Natural killer cell (primary cell): ENCODE results near the gene VPS37D. TPM values are rescaled to one million over a fixed set of nuclear protein-coding genes. Genes with fewer than 3 reads are reported as not detected.

Experiments
- ATAC-seq, 3 donors: fragments of 150-1000 bp in 2 of 3; fragments of 200-7000 bp in 1 of 3; cut with Tn5 transposase; 1 replicate in 1 of 3; 2 replicates in 2 of 3; pipeline ENCODE4 v1.10.0; 2021; ENCODE audit warnings: mild to moderate bottlenecking in 2 of 3, moderate library complexity in 2 of 3
- DNase-seq, 2 donors: peaks; one replicate each; pipeline versions ENCODE4 v3.0.0 to v3.0.0-alpha.2; 2013 to 2021; ENCODE audit warnings: mixed read lengths in 1 of 2
- H3K27ac ChIP-seq: one replicate; pipeline ENCODE4 v1.5.1; 2013; ENCODE audit warnings: mild to moderate bottlenecking, low read length
- H3K27me3 ChIP-seq: one replicate; pipeline ENCODE4 v1.6.1; 2013; ENCODE audit warnings: low read length; ENCODE audit not compliant: control insufficient read depth, insufficient read depth
- H3K36me3 ChIP-seq: one replicate; pipeline ENCODE4 v1.6.1; 2013; ENCODE audit warnings: low read length; ENCODE audit not compliant: control insufficient read depth, insufficient read depth
- H3K4me1 ChIP-seq: one replicate; pipeline ENCODE4 v1.6.1; 2013; ENCODE audit warnings: low read length; ENCODE audit not compliant: control insufficient read depth, insufficient read depth
- H3K4me3 ChIP-seq: one replicate; pipeline ENCODE4 v1.5.1; 2013; ENCODE audit warnings: low read length
- H3K9me3 ChIP-seq: one replicate; pipeline ENCODE4 v1.6.1; 2013; ENCODE audit warnings: low read length; ENCODE audit not compliant: control insufficient read depth, insufficient read depth
- H3K27ac Mint-ChIP-seq, 2 donors: one replicate each; pipeline ENCODE4 v1.8.0; 2022; ENCODE audit warnings: mild to moderate bottlenecking in 2 of 2, mixed read lengths in 2 of 2, moderate library complexity in 1 of 2
- H3K27me3 Mint-ChIP-seq, 2 donors: one replicate each; pipeline ENCODE4 v1.8.0; 2022; ENCODE audit warnings: low read depth in 2 of 2, mixed read lengths in 2 of 2
- H3K36me3 Mint-ChIP-seq: one replicate; pipeline ENCODE4 v1.8.0; 2022; ENCODE audit warnings: mixed read lengths
- H3K4me1 Mint-ChIP-seq, 2 donors: one replicate each; pipeline ENCODE4 v1.8.0; 2022; ENCODE audit warnings: mixed read lengths in 2 of 2
- H3K4me3 Mint-ChIP-seq: one replicate; pipeline ENCODE4 v1.8.0; 2022; ENCODE audit warnings: mild to moderate bottlenecking, moderate library complexity, mixed read lengths
- H3K9me3 Mint-ChIP-seq, 2 donors: one replicate each; pipeline ENCODE4 v1.8.0; 2022; ENCODE audit warnings: mixed read lengths in 2 of 2
- CTCF ChIP-seq: fragments of 200-600 bp; IDR thresholded peaks from one replicate; pipeline ENCODE4 v1.8.0; 2022; ENCODE audit warnings: antibody characterized with exemption
- WGBS: methylation state at CpG from one replicate; pipeline ENCODE4 v1.1.7; 2013; ENCODE audit warnings: missing lambda C conversion rate; ENCODE audit not compliant: insufficient coverage; 5-methylcytosine and 5-hydroxymethylcytosine counted together
- intact Hi-C: fragments of 100-400 bp; cut with micrococcal nuclease; formaldehyde crosslinking; loops from one replicate; pipeline ENCODE4 v1.14.2; 2022
- total RNA-seq, 4 donors: library from RNA; stranded (reverse); fragments of 120-200 nt in 1 of 4; gene quantifications; one replicate each; pipeline versions ENCODE4 v1.2.3 to v1.2.4, GENCODE V29; 2013 to 2022

The VPS37D gene
- total RNA-seq, 3 donors from 2014 or later (not counting 1 experiment from before 2014, with no cell fraction given), result 0.40 to 0.83 (median 0.48) TPM

- no peaks in the 10 kb centered on the region for H3K9me3 Mint-ChIP-seq
- intact Hi-C loops, result loop anchor here (5.0 kb wide), 1 partner anchor 35 kb away; the partner anchor contains the start of genes BUD23 and DNAJC30
Observed at GRCh38 chr7:73717025-73717807, 49.6 kb downstream of the VPS37D start.

GRCh38 chr7:73717991-73718405 is 50.4 kb downstream of the VPS37D start:
- intact Hi-C loops, result loop anchor here (2.0 to 5.0 kb wide), 2 partner anchors 21 to 36 kb away; partner anchors contain the start of genes ABHD11, BUD23 and DNAJC30
- peak overlapping the region; percentile 85 to 92 for H3K27ac Mint-ChIP-seq
- ATAC-seq, result peak; percentile 74 to 80 (median 79)
- no peaks in the 10 kb centered on the region for H3K36me3 Mint-ChIP-seq
- peak; percentile 73 to 81 for DNase-seq
- H3K9me3 ChIP-seq, result no peaks in the 10 kb centered on the region
- H3K4me1 Mint-ChIP-seq, result peaks cover 28 to 34% of the 10 kb centered on the region in 2 donors
- peak overlapping the region; percentile 94 for H3K4me3 Mint-ChIP-seq
- no peaks in the 10 kb centered on the region for H3K27me3 Mint-ChIP-seq
- WGBS, result 0% methylated on average over 10 of the region's 10 CpGs
- H3K4me3 ChIP-seq, result peak overlapping the region; percentile 65
- no peaks in the 10 kb centered on the region for H3K9me3 Mint-ChIP-seq
- no peaks in the 10 kb centered on the region for H3K27me3 ChIP-seq
- no peak for TF ChIP-seq CTCF
- peak overlapping the region; percentile 65 for H3K27ac ChIP-seq
- no peaks in the 10 kb centered on the region for H3K36me3 ChIP-seq
- H3K4me1 ChIP-seq, result peaks cover 42% of the 10 kb centered on the region

More at GRCh38 chr7:73717025-73717807, 49.6 kb downstream of the VPS37D start:
- 63% methylated on average over 13 of the region's 13 CpGs for WGBS
- no peak for DNase-seq
- H3K27ac Mint-ChIP-seq, result peak overlapping the region; percentile 85 to 92
- Histone ChIP-seq H3K27me3 (no peaks in the 10 kb centered on the region), H3K27ac (peak overlapping the region; percentile 65), H3K4me3 (peak overlapping the region; percentile 18), H3K4me1 (peaks cover 42% of the 10 kb centered on the region), H3K36me3 (no peaks in the 10 kb centered on the region), H3K9me3 (no peaks in the 10 kb centered on the region)
- H3K4me1 Mint-ChIP-seq, result peaks cover 35 to 42% of the 10 kb centered on the region in 2 donors
- H3K36me3 Mint-ChIP-seq, result no peaks in the 10 kb centered on the region
- no peaks in the 10 kb centered on the region for H3K27me3 Mint-ChIP-seq
- TF ChIP-seq CTCF, result no peak
- H3K4me3 Mint-ChIP-seq, result peak overlapping the region; percentile 94
- peak in 2 of 3 donors; percentile 5 to 28 for ATAC-seq

- peak overlapping the region; percentile 65 for H3K4me3 ChIP-seq
- Mint-ChIP-seq H3K27ac (peak overlapping the region; percentile 85 to 92), H3K4me3 (peak overlapping the region; percentile 94), H3K4me1 (peaks cover 24 to 31% of the 10 kb centered on the region in 2 donors), H3K27me3 (no peaks in the 10 kb centered on the region), H3K9me3 (no peaks in the 10 kb centered on the region), H3K36me3 (no peaks in the 10 kb centered on the region)
- DNase-seq (peak in 1 of 2 donors; percentile 45), ATAC-seq (peak in 1 of 3 donors; percentile 2)
- no peaks in the 10 kb centered on the region for H3K36me3 ChIP-seq
- no peaks in the 10 kb centered on the region for H3K9me3 ChIP-seq
- intact Hi-C loops, result loop anchor here (2.0 to 5.0 kb wide), 2 partner anchors 20 to 36 kb away; partner anchors contain the start of genes ABHD11, BUD23 and DNAJC30
- no peaks in the 10 kb centered on the region for H3K27me3 ChIP-seq
- H3K4me1 ChIP-seq, result peaks cover 42% of the 10 kb centered on the region
- TF ChIP-seq CTCF, result no peak
- peak overlapping the region; percentile 65 for H3K27ac ChIP-seq
- 12% methylated on average over 6 of the region's 9 CpGs for WGBS
Observed at GRCh38 chr7:73718438-73718881, 50.8 kb downstream of the VPS37D start.
